ENCODE results near the gene HCN1.

Gene HCN1

DNA sequence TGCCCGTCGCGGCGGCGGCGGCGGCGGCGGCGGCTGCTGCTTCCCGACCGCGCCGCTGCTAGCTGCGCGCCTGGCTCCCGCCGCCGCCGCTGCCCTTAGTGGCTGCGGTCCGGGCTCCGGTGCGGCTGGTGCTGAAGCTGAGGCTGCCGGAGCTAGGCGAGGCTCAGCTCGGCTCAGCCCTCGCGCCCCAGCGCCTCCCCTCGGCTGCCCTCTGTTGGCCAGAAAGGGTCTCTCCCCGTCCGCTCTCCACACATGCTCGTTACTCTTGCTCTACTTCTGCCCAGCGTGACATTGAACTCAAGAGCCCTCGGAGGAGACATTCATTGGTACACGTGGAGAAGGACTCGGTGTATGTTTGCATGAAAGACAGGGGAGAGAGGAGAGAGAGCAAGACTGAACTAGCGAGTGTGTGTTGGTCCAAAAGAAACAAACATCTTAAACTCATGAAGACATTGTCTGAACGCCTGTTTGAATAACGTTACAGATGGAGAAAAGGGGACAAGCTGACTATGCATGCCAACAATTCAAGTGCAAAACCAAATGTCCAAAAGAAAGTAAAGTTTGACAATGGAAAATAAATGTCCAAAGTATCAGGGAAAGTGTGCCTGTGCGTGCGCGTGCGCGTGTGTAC, at the start of gene HCN1:
TSS of gene HCN1 (minus strand) at position 175 of the 631 bp plus-strand sequence.
- peak; percentile 89 for DNase-seq (ENCODE audit: low spot score)

DNA sequence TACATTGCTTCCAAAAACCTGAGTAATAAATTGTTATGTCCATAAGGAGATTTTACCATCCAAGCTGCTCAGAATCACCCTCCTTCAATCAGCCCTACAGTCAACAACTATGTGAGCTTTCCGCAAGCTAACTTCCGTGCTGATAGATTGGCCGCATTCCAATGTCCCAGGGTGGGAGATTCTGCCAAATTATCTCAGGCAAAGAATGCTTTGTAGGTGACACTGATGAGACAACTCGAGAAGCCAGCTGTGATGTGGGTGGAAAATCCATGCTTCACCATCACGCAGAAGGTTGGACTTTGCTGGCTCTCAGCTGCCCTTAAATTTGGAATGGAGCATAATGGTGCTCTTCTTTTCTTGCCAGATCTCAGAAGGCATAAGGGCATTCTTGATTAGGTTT, 44.9 kb upstream of the HCN1 start:
- no peak for DNase-seq (ENCODE audit: low spot score)

DNA sequence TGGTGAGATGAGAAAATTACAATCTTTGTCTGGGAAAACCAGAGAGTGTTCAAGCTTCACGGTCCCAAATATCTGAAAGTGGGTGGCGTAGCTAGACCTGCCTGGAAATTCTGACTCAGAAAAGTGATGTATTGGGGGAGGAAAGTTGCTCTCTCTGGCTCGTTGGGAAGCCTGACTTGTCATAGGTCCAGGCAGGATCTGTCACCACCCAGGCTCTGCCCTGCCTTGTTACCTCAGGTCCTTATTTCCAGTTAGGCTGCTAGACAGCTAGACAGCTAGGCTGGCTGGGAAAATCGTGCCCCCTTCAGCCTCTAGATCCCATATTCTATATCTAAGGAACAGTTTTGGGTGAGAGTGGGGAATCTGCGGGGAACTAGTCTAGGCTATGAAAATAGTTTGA, 41.0 kb upstream of the HCN1 start:
- no peak for DNase-seq (ENCODE audit: low spot score)

DNA sequence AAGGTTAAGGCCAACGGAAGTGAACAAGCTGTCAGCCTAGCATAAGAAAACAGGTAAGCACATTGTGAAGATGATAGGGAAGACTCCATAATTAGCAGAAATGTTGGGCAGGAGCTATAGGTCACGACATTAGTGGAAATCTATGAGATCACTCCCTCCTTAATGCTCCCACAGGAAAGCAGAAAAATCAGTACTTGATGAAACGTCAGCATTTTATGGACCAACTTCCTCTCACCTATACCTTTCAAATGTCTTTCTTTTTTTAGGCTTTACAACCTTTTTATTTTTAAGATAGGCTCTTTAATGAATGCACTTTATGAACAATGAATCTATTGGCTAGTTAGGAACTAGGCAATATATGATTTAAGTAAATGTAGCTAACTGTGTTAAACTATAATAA, 29.4 kb upstream of the HCN1 start:
- DNase-seq (ENCODE audit: low spot score): no peak

DNA sequence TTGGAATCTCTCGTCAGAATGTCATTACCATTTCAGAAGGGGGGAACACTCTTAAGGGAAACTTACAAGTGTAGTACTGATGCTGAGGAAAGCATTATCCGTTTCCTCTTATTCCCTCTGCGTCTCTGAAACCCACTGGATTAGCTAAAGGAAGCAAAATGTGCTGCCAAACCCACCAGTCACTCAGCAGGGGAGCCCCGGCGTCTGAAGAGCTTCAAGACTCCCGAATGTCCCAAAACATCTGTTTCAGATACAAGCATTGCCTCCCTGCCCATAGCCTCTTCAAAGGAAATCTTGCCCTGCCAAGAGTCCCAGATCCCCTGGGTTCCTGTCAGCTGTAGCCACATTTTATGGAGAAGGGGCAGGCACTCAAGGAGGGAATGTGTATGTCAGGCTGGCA, 1.0 kb upstream of the HCN1 start:
- DNase-seq (ENCODE audit: low spot score): no peak

DNA sequence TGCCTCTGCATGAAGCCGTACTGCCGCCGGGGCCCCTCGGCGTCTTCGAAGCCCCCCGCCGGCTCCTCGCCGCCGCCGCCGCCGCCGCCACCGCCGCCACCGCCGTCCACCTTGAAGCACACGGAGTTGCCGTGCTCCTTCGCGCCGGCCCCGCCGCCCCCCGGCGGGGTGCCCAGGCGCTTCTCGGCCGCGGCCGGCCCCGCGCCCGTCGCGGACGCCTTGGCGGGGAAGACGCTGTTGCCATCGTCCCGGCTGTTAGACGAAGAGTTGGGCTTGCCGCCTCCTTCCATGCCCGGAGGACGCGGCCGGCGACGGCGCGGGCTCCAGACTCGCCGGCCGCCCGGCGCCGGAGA, 400 bp downstream of the HCN1 start:
- DNase-seq (ENCODE audit: low spot score): no peak

DNA sequence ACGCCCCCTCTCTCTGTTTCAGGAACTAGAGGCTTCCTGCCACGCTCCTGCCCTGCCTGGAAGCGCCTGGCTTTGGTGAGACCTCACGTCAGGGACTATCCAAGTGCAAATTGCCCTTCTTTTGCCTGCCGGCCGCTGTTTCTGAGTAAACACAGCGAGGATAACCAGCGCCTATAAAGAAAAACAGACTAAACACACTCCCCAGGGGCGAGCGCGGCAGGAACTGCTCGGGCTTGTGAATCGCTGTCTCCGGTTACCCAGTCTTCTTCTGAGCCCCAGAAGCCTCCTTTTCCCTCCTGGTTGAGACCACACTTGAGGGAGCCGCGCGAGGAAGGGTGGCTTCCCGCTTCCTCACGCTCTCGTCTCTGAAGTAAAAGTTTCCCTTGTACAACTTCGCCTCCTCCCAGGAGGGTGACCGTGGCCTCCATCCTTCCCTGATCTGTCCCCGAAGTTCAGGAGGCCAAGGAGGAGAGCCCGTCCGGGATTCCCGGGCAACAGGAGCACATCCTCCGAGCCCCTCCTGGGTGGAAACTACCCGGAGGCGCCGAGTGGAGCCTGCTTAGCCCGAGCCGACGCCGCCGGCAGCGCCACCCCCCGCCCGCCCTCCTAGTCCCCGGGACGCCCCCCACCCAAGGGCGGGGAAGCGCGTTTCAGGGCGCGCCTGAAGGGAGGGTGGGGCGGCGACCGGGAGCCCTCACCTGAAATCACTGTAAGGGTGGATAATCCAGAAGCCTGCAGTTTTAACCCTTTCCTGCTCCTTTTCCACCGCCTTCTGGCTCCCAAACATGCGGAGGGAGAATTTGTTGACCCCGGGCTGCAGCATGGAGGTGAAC, 993 bp downstream of the HCN1 start:
- peak; percentile 39 for DNase-seq (ENCODE audit: low spot score)

DNA sequence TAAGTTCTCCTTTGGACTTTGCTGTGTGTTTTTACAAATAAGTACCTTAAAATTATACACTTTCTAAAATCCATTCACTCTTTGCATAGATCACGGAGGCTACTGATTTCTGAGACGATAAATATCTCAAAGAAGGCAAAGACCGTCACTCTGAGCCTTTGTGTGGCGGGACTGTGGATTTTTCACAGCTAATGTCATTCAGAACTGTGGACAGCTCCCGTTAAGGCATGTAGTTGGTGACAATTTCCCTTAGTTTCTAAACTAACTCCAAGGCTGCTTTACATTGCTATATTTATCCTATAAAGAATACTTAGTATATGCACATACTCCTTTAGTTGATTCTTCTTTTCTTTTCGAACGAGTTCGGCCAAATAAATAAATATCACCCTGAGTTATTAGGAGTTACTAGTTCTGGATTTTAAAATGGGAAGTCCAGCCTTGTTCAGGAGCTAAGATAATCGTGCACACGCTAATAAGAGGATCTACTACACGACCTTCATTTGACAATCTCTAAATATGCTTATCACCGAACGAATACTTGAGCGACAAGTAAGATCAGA, 1.8 kb downstream of the HCN1 start:
- DNase-seq (ENCODE audit: low spot score): no peak

DNA sequence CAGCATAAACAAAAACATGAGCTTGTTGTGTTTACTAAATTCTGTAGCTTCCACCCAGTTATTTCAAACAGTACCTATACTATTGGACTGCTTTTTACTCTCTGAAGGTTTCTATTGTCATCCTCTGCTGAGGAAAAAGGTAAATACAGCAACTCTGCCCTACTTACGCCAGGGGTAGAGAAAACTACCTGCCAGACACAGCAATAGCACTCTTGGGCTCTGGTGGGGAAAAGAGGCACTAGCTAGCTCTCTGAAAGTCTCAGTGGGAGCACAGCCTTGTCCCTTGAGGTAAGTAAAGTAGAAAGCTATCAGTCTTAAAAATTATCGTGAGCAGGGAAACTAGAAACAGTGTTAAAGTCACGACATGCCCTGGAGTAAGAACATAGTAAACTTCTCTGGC, 3.7 kb downstream of the HCN1 start:
- DNase-seq (ENCODE audit: low spot score): no peak

DNA sequence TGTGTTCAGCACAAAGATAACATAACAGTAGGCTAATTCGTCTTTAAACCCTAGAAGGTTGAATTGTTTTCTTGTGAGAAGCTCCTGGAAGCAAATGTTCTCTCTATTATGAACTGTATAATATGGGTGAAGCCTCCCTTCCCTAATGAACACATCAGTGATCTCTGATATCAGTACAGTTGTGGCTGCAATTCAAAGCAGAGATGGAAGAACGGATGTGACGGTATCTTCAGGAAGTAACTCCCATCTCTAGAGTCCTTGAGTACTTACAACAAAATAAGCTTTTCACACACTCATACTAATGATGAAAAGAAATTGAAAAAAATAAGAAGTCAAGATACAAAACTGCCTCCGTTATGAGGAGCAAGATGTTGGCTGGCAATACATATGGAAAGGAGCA, 4.5 kb downstream of the HCN1 start:
- DNase-seq (ENCODE audit: low spot score): no peak

DNA sequence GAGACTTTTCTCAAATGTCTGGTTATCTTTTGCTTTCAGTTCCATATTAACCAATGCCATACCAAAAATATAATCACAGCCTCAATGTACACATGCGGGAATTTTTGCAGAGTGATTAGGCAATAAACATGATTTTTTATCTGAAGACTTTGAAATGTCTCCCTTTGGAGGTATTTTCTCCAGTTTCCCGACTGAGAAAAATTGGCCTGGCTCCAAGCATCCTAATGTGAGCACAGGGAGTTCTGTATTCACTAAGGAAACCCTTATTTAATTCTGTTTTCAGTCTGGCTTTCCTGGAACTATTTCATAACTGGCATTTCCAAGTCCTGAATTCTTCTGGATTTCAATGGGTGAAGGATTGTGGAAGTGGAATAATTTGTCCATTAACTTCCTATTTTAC, 8.5 kb downstream of the HCN1 start:
- no peak for DNase-seq (ENCODE audit: low spot score)

DNA sequence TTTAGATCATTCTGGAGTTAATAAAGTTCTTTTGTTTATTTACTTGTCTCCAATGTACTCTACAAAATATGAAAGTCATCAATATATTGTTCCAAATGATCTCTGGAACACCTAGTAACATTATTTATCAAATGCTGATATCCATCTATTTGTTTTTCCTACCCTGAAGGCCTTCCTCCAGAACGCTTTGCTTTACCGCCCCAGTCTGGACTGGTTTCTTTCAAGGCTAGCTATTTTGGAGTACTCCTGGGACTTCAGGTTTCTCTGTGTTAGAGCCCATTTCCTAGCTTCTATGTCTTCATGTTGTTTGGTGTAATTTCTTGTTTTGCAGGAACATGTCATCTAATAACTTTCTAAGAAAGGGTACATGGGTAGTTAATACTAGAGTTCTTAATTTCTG, 9.6 kb downstream of the HCN1 start:
- no peak for DNase-seq (ENCODE audit: low spot score)

DNA sequence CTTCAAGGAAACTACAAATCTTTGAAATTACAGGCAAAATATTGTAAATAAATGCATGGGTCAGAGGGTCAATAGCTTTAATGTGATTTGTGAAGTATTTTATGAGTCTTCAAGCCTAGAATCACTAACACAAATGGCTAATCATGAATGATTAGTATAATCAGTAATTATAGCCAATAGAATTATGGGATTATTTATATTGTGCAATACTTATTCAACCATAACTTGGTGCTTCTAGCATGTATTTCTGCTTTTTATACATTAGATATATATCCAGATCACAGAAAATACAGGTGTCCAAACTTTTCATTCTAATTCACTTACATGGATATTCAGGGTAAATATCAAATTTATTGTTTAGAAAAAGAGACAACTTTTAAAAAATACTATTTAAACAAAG, 12.1 kb downstream of the HCN1 start:
- DNase-seq (ENCODE audit: low spot score): no peak

DNA sequence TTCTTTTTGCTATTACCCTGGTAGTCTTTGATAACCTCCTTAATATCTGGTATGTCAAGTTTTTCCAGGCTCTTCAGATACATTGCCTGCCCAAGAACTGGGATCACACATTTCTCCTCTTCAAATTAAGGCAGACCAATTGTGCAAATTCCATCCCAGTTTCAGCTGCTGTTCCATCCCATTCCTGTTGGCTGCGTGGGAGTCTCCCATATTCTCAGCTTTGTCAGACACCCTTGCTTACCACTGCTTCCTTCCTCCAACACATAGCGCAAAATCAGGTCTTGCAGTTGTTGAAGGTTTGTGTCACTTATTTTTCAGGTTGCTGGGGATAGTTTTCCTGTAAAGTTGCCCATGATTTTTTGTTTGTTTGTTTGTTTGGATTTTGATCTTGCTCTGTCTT, 15.2 kb downstream of the HCN1 start:
- no peak for DNase-seq (ENCODE audit: low spot score)

DNA sequence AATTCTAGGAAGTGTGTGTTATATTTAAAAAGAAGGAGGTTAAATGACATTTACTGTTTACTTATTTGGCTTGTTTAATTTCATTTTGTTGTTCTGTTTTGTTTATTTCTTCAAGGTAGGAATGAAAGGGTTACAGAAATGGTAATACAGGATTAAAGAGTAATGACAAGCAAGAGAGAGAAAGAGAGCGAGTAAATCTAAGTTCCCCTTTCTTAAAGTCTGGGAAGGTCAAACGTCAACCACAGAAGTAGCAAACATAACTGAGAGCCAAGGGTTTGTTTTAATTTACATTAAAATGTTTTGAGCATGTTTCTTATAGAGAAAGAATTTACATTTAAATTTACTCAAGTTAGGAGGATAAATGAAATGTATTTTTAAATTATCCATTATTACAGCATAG, 18.7 kb downstream of the HCN1 start:
- no peak for DNase-seq (ENCODE audit: low spot score)

DNA sequence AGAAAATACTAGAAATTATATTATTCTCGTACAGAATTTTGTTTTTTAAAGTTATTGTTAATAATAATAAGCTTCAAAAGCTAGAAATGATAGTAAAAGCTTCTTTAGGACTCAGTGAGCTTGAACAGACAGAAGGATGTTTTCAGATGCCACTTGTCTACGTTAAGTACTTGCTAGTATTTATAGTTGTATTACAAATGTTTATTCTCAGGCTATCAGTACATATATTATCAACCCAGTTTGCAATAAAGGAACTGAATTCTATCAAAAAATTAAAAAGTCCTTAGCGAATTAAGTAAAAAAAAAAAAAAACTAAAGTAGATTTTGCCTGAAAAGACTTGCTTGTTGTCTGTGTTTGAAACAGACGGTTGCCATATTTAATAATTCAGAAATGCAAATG, 23.9 kb downstream of the HCN1 start:
- no peak for DNase-seq (ENCODE audit: low spot score)

DNA sequence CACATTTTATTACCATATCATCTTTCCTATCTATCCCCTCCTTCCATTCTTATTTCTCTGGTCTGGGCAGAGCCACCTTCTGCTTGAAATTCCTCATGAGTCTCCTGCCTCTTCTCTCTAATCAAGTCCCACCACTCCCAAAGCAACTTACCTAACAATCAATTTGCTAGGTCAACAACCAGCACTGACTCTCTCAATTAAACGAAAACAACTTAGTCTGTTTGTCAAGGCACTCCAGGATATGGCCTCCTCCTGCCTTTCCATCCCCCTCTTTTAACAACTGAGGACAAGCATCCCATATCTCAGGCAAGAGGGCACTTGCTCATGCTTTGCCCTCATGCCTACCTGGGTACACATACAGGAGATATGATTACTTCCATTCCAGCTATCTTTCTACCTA, 47.4 kb downstream of the HCN1 start:
- no peak for DNase-seq (ENCODE audit: low spot score)

DNA sequence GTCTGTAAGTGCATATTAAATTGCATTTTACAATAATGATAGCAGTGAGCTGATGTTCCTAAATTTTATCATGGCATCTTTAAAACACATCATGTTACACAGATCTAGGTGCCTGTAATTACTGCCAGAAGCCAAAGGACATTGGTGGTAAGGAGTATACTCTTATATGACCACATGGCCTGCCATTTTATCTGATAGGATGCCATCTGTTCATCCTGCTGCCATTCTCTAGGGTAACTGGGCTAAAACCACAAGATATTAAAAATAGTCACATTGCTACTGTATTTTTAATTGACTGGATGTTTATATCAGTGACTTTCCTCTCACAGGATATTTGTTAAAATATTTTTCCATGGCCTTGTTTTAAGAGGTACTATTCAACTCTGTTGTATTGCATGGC, 53.1 kb downstream of the HCN1 start:
- no peak for DNase-seq (ENCODE audit: low spot score)

DNA sequence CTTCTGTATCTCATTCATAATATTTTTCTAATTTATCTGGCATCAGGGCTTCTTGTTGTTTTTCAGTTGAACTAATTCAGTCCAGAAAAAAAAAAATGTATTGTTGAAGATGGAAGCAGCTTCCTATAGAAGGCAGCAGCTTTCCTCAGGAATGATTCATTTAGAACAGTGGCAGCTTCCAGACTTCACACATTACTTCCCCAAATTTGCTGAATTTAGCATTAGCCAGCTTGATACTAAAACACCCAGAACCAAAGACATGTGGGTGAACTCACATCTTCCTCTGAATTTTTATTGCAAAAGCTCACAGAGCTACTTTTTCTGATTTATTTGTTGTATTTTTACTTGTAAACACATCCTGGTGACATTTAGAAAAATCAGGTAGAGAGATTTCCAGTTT, 53.8 kb downstream of the HCN1 start:
- no peak for DNase-seq (ENCODE audit: low spot score)

DNA sequence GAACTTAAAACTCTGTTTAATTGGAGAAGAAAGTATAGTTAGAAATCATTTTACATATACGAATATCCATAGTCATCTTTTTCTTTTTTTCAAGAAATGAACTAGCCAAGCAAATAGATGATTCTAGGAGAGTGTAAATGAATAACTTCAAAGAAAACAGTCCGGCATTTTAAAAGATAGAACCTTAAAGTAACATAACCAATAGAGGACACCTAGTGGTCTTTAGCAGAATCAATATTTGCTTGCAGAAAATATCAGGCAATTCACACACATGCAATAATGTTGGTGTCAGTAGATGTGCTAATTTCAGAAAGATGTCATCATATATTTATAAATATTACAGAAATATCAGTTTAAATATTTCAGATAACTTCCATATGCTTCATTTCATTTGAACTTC, 57.1 kb downstream of the HCN1 start:
- peak; percentile 9 for DNase-seq (ENCODE audit: low spot score)

DNA sequence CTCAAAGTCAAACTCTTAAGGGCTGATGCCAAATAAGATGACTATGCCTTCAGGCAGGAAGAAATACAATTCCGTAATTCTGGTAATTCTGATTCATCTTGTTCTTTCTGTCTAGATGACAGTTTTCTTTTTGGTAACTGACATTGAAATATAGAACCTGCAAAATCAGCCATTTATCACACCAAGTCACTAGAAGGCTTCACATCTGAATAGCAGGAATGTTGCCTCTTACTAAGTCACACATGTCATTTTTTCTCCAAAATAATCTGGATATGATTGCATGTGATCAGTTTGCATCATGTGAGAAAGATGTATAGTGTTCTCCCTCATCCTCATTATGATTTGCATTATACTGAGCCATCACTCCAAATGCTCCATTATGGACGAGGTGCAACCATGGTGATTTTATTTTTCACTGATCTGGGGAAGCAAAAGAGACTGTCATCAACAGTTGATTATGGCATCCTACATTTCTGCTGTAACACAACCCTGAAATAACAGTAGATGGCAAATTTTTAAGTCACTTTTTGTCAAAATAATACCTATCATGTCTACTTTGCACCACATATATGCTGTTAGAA, 69.0 kb downstream of the HCN1 start:
- no peak for DNase-seq (ENCODE audit: low spot score)

DNA sequence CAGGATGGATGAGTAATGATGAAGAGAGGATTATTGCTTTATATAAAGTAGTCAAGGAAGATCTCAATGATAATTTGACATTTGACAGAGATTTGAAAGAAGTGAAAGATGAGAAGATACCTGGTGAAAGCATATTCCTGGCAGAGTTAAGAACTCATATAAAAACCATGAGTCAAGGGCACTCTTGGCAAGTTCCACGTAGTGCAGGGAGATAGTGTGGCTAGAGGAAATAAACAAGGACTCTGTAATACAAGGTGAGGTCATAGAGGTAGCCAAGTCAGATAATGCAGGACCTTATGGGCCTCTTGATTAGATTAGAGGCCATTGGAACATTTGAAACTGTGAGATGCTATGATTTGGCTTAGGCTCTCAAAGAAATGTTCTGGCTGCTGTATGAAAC, 72.3 kb downstream of the HCN1 start:
- no peak for DNase-seq (ENCODE audit: low spot score)

DNA sequence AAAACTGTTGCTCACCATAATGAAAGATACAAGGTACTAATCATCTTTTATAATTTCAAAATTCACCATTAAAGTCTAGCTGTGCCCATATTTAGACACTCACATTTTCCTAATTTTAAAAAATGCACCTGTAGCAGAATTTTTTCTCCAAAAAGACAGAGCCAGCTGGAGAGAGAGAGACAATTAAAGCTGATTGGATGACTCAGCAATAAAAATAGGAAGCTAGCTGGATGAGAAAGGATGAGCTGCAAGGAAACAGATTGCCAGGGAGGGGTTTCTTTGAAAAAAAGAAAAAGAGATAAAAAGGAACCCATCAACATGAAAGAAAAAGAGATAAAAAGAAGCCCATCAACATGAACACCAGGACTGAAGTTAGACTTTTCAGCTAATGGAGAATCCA, 73.8 kb downstream of the HCN1 start:
- no peak for DNase-seq (ENCODE audit: low spot score)

Measured in D341Med (cell line).